Measurements from ENCODE around the gene KRTAP10-3.
"Not testable (repeated sequence)": the region's sequence is repeated elsewhere in the genome, so short reads cannot be mapped to it uniquely, and the experiment has no call there.

Gene KRTAP10-3

GRCh38 chr21:44567481-44568171 lies 9.0 kb upstream of the KRTAP10-3 start:
- H3K27me3 Mint-ChIP-seq = no peaks in the 10 kb centered on the region
- peaks cover 2% of the 10 kb centered on the region for H3K36me3 Mint-ChIP-seq
- H3K4me1 Mint-ChIP-seq = peaks cover 16% of the 10 kb centered on the region
- H3K27ac Mint-ChIP-seq = no peak overlapping the region
- no peak overlapping the region for H3K4me3 Mint-ChIP-seq
- H3K9me3 Mint-ChIP-seq = peaks cover 9% of the 10 kb centered on the region

GRCh38 chr21:44566403-44566802 lies 7.8 kb upstream of the KRTAP10-3 start:
- Mint-ChIP-seq H3K36me3 (peaks cover 8% of the 10 kb centered on the region), H3K27ac (no peak overlapping the region), H3K4me3 (no peak overlapping the region), H3K9me3 (peaks cover 18% of the 10 kb centered on the region), H3K27me3 (no peaks in the 10 kb centered on the region), H3K4me1 (peaks cover 16% of the 10 kb centered on the region)

- H3K4me1 Mint-ChIP-seq = peaks cover 16% of the 10 kb centered on the region
- H3K9me3 Mint-ChIP-seq = peaks cover 25% of the 10 kb centered on the region
- H3K36me3 Mint-ChIP-seq = peaks cover 11% of the 10 kb centered on the region
- peak overlapping the region; percentile 84 for H3K27ac Mint-ChIP-seq
- H3K4me3 Mint-ChIP-seq = peak overlapping the region; percentile 6
- H3K27me3 Mint-ChIP-seq = no peaks in the 10 kb centered on the region
Measured at GRCh38 chr21:44564886-44565598, 6.4 kb upstream of the KRTAP10-3 start.

GRCh38 chr21:44564099-44564498 lies 5.5 kb upstream of the KRTAP10-3 start:
- peaks cover 16% of the 10 kb centered on the region for H3K4me1 Mint-ChIP-seq
- H3K27me3 Mint-ChIP-seq = no peaks in the 10 kb centered on the region
- H3K36me3 Mint-ChIP-seq = peaks cover 13% of the 10 kb centered on the region
- H3K9me3 Mint-ChIP-seq = peaks cover 29% of the 10 kb centered on the region
- no peak overlapping the region for H3K4me3 Mint-ChIP-seq
- no peak overlapping the region for H3K27ac Mint-ChIP-seq

GRCh38 chr21:44558329-44558675 lies 293 bp downstream of the KRTAP10-3 start:
- H3K27me3 Mint-ChIP-seq, H3K27ac Mint-ChIP-seq, H3K4me3 Mint-ChIP-seq, H3K4me1 Mint-ChIP-seq: not testable (repeated sequence)
- Mint-ChIP-seq H3K9me3 (peaks cover 30% of the 10 kb centered on the region), H3K36me3 (peaks cover 15% of the 10 kb centered on the region)

GRCh38 chr21:44557491-44558328 lies 885 bp downstream of the KRTAP10-3 start:
- H3K36me3 Mint-ChIP-seq = peaks cover 16% of the 10 kb centered on the region
- H3K27ac Mint-ChIP-seq = no peak overlapping the region
- H3K4me1 Mint-ChIP-seq = no peaks in the 10 kb centered on the region
- H3K4me3 Mint-ChIP-seq = no peak overlapping the region
- peaks cover 29% of the 10 kb centered on the region for H3K9me3 Mint-ChIP-seq
- no peaks in the 10 kb centered on the region for H3K27me3 Mint-ChIP-seq

GRCh38 chr21:44556879-44557278 lies 1.7 kb downstream of the KRTAP10-3 start:
- no peaks in the 10 kb centered on the region for H3K27me3 Mint-ChIP-seq
- H3K4me3 Mint-ChIP-seq = no peak overlapping the region
- H3K9me3 Mint-ChIP-seq = peaks cover 21% of the 10 kb centered on the region
- peaks cover 11% of the 10 kb centered on the region for H3K36me3 Mint-ChIP-seq
- H3K27ac Mint-ChIP-seq = no peak overlapping the region
- no peaks in the 10 kb centered on the region for H3K4me1 Mint-ChIP-seq

GRCh38 chr21:44555200-44555875 lies 3.3 kb downstream of the KRTAP10-3 start:
- Mint-ChIP-seq H3K27ac (no peak overlapping the region), H3K36me3 (peaks cover 9% of the 10 kb centered on the region), H3K4me1 (peaks cover 4% of the 10 kb centered on the region), H3K9me3 (peaks cover 13% of the 10 kb centered on the region), H3K4me3 (no peak overlapping the region), H3K27me3 (no peaks in the 10 kb centered on the region)

GRCh38 chr21:44552681-44553080 lies 5.9 kb downstream of the KRTAP10-3 start:
- Mint-ChIP-seq H3K4me3 (no peak overlapping the region), H3K27me3 (no peaks in the 10 kb centered on the region), H3K4me1 (peaks cover 25% of the 10 kb centered on the region), H3K9me3 (peaks cover 10% of the 10 kb centered on the region), H3K27ac (no peak overlapping the region), H3K36me3 (peaks cover 7% of the 10 kb centered on the region)

GRCh38 chr21:44552136-44552535 lies 6.5 kb downstream of the KRTAP10-3 start:
- Mint-ChIP-seq H3K27me3 (no peaks in the 10 kb centered on the region), H3K4me3 (no peak overlapping the region), H3K27ac (no peak overlapping the region), H3K9me3 (peaks cover 16% of the 10 kb centered on the region), H3K36me3 (peaks cover 13% of the 10 kb centered on the region), H3K4me1 (peaks cover 30% of the 10 kb centered on the region)

GRCh38 chr21:44551340-44551961 lies 7.1 kb downstream of the KRTAP10-3 start, which contains the start of gene KRTAP10-2:
TSS of gene KRTAP10-2 (minus strand) at chr21:44551505. CDS start at chr21:44551458, 47 bp downstream.
- peak within 1 kb of the TSS; percentile 65 for H3K27ac Mint-ChIP-seq
- H3K36me3 Mint-ChIP-seq = peaks cover 19% of the 10 kb centered on the region
- no peak within 1 kb of the TSS for H3K4me3 Mint-ChIP-seq
- no peaks in the 10 kb centered on the region for H3K27me3 Mint-ChIP-seq
- H3K9me3 Mint-ChIP-seq = peaks cover 22% of the 10 kb centered on the region
- peaks cover 36% of the 10 kb centered on the region for H3K4me1 Mint-ChIP-seq

- Mint-ChIP-seq H3K36me3 (peaks cover 19% of the 10 kb centered on the region), H3K9me3 (peaks cover 23% of the 10 kb centered on the region), H3K4me3 (no peak overlapping the region), H3K4me1 (peaks cover 36% of the 10 kb centered on the region), H3K27me3 (no peaks in the 10 kb centered on the region), H3K27ac (no peak overlapping the region)
Measured at GRCh38 chr21:44550807-44551206, 7.8 kb downstream of the KRTAP10-3 start.

GRCh38 chr21:44550285-44550684 lies 8.3 kb downstream of the KRTAP10-3 start:
- not testable (repeated sequence) for H3K4me3 Mint-ChIP-seq, H3K27me3 Mint-ChIP-seq

GRCh38 chr21:44549525-44550211 lies 8.9 kb downstream of the KRTAP10-3 start:
- Mint-ChIP-seq H3K4me1 (peaks cover 36% of the 10 kb centered on the region), H3K36me3 (peaks cover 21% of the 10 kb centered on the region), H3K4me3 (no peak overlapping the region), H3K27ac (peak overlapping the region; percentile 53), H3K27me3 (no peaks in the 10 kb centered on the region), H3K9me3 (peaks cover 28% of the 10 kb centered on the region)

More at GRCh38 chr21:44550285-44550684, 8.3 kb downstream of the KRTAP10-3 start:
- H3K27ac Mint-ChIP-seq = not testable (repeated sequence)
- H3K36me3 Mint-ChIP-seq = peaks cover 21% of the 10 kb centered on the region
- peaks cover 36% of the 10 kb centered on the region for H3K4me1 Mint-ChIP-seq
- peaks cover 28% of the 10 kb centered on the region for H3K9me3 Mint-ChIP-seq
